Stomach (tissue), 19 donors: ENCODE measurements around the gene JCHAIN. TPM values are rescaled to one million over a fixed set of nuclear protein-coding genes. Genes with fewer than 3 reads are reported as not detected.
A peak's percentile ranks its signal among the peaks of the same experiment; 100 is the strongest.

Source experiments
- DNase-seq, 2 donors: peaks; one replicate each; pipeline versions ENCODE4 v3.0.0 to v3.0.0-alpha.2; 2013 to 2019
- H3K27ac ChIP-seq, 5 donors: fragments of 200-600 bp in 4 of 5; sonication (generic) in 4 of 5; one replicate each; pipeline ENCODE4 v1.5.1; 2013 to 2019; ENCODE audit warnings: mild to moderate bottlenecking in 1 of 5, moderate library complexity in 1 of 5
- H3K27me3 ChIP-seq, 3 donors: fragments of 200-600 bp; sonication (generic); one replicate each; pipeline ENCODE4 v1.5.1; 2017 to 2019; ENCODE audit warnings: mixed run types in 1 of 3
- H3K36me3 ChIP-seq, 4 donors: fragments of 200-600 bp; sonication (generic); 1 replicate in 3 of 4; 2 replicates in 1 of 4; pipeline ENCODE4 v1.5.1; 2016 to 2019
- H3K4me1 ChIP-seq, 4 donors: fragments of 200-600 bp; sonication (generic); one replicate each; pipeline ENCODE4 v1.5.1; 2016 to 2019
- H3K4me3 ChIP-seq, 4 donors: fragments of 200-600 bp; sonication (generic) in 3 of 4; one replicate each; pipeline ENCODE4 v1.5.1; 2016 to 2019; ENCODE audit warnings: mild to moderate bottlenecking in 1 of 4
- H3K9me3 ChIP-seq, 4 donors: fragments of 200-600 bp; sonication (generic); one replicate each; pipeline ENCODE4 v1.5.1; 2016 to 2019
- EP300 ChIP-seq: sonication (generic); formaldehyde crosslinking; IDR thresholded peaks from one replicate; pipeline ENCODE4 v1.6.1; 2017; ENCODE audit warnings: antibody characterized with exemption
- POLR2A ChIP-seq, 4 donors: fragments of 450-650 bp; IDR thresholded peaks; one replicate each; pipeline ENCODE4 v1.6.1; 2016; ENCODE audit warnings: antibody characterized with exemption in 4 of 4, control low read depth in 2 of 4, mild to moderate bottlenecking in 1 of 4, moderate library complexity in 1 of 4
- POLR2AphosphoS5 ChIP-seq, 3 donors: sonication (generic); formaldehyde crosslinking; IDR thresholded peaks; one replicate each; pipeline ENCODE4 v1.6.1; 2016; ENCODE audit warnings: antibody characterized with exemption in 3 of 3
- WGBS, 5 donors: extraction: QIAGEN DNeasy Blood & Tissue Kit in 3 of 5; methylation state at CpG; one replicate each; pipeline versions ENCODE4 v1.1.5 to v1.1.7; 2013 to 2018; 5-methylcytosine and 5-hydroxymethylcytosine counted together
- intact Hi-C: fragments of 100-400 bp; cut with DNase I; formaldehyde crosslinking; loops from one replicate; pipeline ENCODE4 v1.15.1; 2023; ENCODE audit warnings: low total_unique reads
- long read RNA-seq, 10 donors: transcript quantifications; one replicate each; lab custom pipeline, GENCODE V29; 2026
- polyA plus RNA-seq, 3 donors: library from polyadenylated mRNA; stranded (reverse); fragments of 200-250 nt; gene quantifications; one replicate each; pipeline ENCODE4 v1.2.3, GENCODE V29; 2013
- total RNA-seq, 5 donors: library from RNA; depleted of rRNA; stranded (reverse); fragments of >200 nt; gene quantifications; one replicate each; pipeline versions ENCODE4 v1.1.0 to v1.2.3, GENCODE V29; 2014 to 2016
- TF ChIP-seq, protein P1 (sequence below), 7 experiments: fragments of 450-650 bp in 4 of 7; fragments of 200-600 bp in 3 of 7; sonication (generic) in 3 of 7; IDR thresholded peaks; one replicate each; pipeline ENCODE4 v1.5.1; 2016 to 2019; ENCODE audit warnings: antibody characterized with exemption in 7 of 7, control low read depth in 2 of 7, mild to moderate bottlenecking in 1 of 7
- donor health status: healthy with polysubstance abuse.
- donor health status: Bipolar disorder and iron deficiency.
- donor health status: healthy.

The JCHAIN gene
- total RNA-seq (100 to 1,000 TPM in 1 of 5 donors, 10 to 100 TPM in 3, 1 to 10 TPM in 1; 5.5 to 284 (median 25.0) TPM), polyA plus RNA-seq (100 to 1,000 TPM in 2 of 3 donors, 10 to 100 TPM in 1; 49.4 to 167 (median 136) TPM)
- long read RNA-seq, donor 1 = 0 reads
- long read RNA-seq, donor 2, partial matches to known transcripts = 7 of 13 reads
- long read RNA-seq, donor 2, other reads (novel, unspliced or antisense) = 5 of 13 reads
- long read RNA-seq, donor 3 = 0 reads
- long read RNA-seq, donor 4 = 0 reads
- long read RNA-seq, donor 5 = 0 reads
- long read RNA-seq, donor 6 = 0 reads
- long read RNA-seq, donor 7, partial matches to known transcripts = 0 of 2 reads
- long read RNA-seq, donor 7, other reads (novel, unspliced or antisense) = 0 of 2 reads
- long read RNA-seq, donor 8 = 0 reads
- long read RNA-seq, donor 9, partial matches to known transcripts = 0 of 1 reads
- long read RNA-seq, donor 9, other reads (novel, unspliced or antisense) = 0 of 1 reads
- long read RNA-seq, donor 10 = 0 reads

DNA sequence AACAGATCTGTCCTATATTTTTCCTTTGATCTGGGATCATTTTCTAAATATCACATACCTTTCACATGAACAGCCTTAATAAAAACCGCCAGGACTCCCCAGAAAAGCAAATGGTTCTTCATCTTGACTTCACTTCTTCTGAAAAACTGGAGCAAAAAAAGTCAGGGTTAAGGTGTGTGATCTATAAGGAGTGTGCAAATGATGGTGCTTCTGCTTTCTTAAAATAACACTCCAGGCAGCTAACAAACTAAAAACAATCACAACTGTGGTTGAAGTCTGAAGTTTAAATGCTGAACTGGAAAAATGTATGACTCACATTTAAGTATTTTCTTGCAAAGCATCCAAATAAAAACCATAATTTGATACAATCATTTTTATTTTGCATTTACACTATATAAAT lies at the start of gene JCHAIN:
JCHAIN (minus strand) TSS at position 140 of the 400 bp plus-strand sequence; CDS start at position 122, 18 bp downstream.
- Histone ChIP-seq H3K27ac (no peak within 1 kb of the TSS), H3K27me3 (no peaks in the 10 kb centered on the region), H3K9me3 (no peaks in the 10 kb centered on the region), H3K4me3 (no peak within 1 kb of the TSS), H3K4me1 (peaks cover 0 to 4% (median 0%) of the 10 kb centered on the region in 4 donors), H3K36me3 (no peaks in the 10 kb centered on the region)
- DNase-seq = no peak
- intact Hi-C loops = no loop called here
- TF ChIP-seq EP300 (no peak), POLR2A (IDR thresholded peaks at IDR 0.05) (no peak), POLR2AphosphoS5 (IDR thresholded peaks at IDR 0.05) (no peak)
- TF ChIP-seq, protein P1, sequence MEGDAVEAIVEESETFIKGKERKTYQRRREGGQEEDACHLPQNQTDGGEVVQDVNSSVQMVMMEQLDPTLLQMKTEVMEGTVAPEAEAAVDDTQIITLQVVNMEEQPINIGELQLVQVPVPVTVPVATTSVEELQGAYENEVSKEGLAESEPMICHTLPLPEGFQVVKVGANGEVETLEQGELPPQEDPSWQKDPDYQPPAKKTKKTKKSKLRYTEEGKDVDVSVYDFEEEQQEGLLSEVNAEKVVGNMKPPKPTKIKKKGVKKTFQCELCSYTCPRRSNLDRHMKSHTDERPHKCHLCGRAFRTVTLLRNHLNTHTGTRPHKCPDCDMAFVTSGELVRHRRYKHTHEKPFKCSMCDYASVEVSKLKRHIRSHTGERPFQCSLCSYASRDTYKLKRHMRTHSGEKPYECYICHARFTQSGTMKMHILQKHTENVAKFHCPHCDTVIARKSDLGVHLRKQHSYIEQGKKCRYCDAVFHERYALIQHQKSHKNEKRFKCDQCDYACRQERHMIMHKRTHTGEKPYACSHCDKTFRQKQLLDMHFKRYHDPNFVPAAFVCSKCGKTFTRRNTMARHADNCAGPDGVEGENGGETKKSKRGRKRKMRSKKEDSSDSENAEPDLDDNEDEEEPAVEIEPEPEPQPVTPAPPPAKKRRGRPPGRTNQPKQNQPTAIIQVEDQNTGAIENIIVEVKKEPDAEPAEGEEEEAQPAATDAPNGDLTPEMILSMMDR (IDR thresholded peaks at IDR 0.05) = no peak
- 53 to 77% (median 58%) methylated on average over 1 of the region's 1 CpG for WGBS, 5 donors

DNA sequence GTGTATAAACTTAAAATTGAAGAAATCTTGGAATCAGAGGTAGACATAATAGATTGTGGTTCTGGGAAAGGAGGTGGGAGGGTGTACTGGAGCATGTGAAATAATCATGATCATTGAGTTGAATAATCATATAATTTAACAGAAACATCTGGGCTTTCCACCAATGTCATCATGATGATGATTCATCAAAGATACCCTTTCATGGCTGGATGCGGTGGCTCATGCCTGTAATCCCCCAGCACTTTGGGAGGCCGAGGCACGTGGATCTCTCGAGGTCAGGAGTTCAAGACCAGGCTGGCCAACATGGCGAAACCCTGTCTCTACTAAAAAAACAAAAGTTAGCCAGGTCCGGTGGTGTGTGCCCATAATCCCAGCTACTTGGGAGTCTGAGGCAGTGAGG lies 48.8 kb upstream of the JCHAIN start:
- Histone ChIP-seq H3K27me3 (no peaks in the 10 kb centered on the region), H3K9me3 (no peaks in the 10 kb centered on the region), H3K27ac (no peak overlapping the region), H3K36me3 (no peaks in the 10 kb centered on the region), H3K4me1 (peaks cover 0 to 53% (median 28%) of the 10 kb centered on the region in 4 donors), H3K4me3 (no peak overlapping the region)
- intact Hi-C loops = no loop called here
- no peak for DNase-seq
- WGBS, 5 donors = 69 to 94% (median 87%) methylated on average over 6 of the region's 6 CpGs
- no peak for TF ChIP-seq EP300
- TF ChIP-seq, protein P1 (IDR thresholded peaks at IDR 0.05) = no peak
- no peak for TF ChIP-seq POLR2AphosphoS5 (IDR thresholded peaks at IDR 0.05)
- TF ChIP-seq POLR2A (IDR thresholded peaks at IDR 0.05) = no peak

DNA sequence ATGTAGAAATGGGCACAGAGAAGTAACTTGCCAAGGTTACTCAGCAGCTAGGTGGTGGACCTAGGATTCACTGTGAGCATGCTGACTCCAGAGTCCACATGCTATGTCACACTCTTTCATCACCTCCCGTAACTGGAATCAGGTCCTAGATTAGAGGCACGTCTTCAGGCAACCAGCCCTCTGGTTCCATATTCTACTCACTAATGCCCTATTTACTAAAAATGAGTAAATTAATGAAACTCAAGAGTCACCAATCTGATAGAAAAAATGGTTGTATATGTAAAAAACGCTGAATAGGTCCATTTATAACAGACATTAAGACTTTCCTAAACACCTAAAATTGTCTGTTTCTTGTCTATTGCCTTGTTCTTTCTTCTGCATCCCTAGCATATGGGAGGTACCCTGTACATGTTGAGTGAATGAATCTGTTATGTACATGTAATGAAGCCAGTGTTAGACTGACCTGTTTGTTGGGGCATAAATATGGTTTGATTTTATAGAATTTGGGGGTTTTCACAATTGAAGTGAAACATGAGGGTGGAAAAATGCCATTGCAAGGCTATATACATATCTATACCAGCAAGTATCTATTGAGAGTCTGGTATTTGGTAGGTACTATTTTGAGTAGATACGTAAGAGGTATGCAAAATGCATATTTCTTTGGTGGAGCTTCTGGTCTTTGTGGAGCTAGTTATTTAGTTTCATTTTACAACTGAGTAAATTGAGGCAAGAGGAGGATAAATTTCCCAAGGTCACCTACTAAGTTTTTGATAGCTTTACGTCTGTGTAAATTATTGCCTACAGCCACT lies 48.0 kb upstream of the JCHAIN start:
- no peak for DNase-seq
- H3K27ac ChIP-seq = peak overlapping the region in 2 of 5 donors; percentile 14 to 46
- WGBS, 5 donors = 67 to 79% (median 77%) methylated on average over 5 of the region's 5 CpGs
- no peaks in the 10 kb centered on the region for H3K9me3 ChIP-seq
- intact Hi-C loops = no loop called here
- no peak overlapping the region for H3K4me3 ChIP-seq
- H3K4me1 ChIP-seq = peaks cover 0 to 56% (median 31%) of the 10 kb centered on the region in 4 donors
- H3K27me3 ChIP-seq = no peaks in the 10 kb centered on the region
- no peak for TF ChIP-seq POLR2AphosphoS5 (IDR thresholded peaks at IDR 0.05)
- TF ChIP-seq, protein P1 (IDR thresholded peaks at IDR 0.05) = no peak
- no peak for TF ChIP-seq EP300
- TF ChIP-seq POLR2A (IDR thresholded peaks at IDR 0.05) = no peak
- no peaks in the 10 kb centered on the region for H3K36me3 ChIP-seq

DNA sequence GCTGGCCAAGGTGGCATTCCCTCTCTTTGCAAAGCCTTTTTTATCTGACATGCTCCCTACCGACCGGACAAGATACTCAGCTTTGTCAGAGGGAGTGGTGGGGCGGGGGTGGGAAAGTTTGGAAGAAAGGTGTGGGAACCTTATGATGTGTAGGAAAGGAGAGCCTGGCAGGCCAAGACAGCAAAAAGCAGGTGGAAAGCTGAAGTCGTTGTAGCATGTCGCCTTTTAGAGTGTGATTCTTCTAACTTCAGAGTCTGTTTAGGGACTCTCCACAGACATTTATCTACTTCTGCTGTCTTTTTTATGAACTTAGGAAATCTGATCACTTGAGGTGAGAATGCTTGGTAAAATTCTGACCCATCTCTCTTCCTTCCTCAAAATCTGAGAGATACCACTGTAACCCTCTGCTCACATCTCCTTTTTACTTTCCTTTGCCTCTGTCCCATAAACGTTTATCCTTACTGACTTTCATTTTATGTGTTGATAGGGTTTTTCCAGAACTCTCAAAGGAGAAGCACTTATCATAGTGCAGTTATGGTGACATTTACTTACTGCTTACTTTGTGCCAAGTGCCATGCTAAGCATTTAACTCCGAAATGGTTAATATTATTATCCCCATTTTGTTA lies 47.3 kb upstream of the JCHAIN start:
- H3K27me3 ChIP-seq = no peaks in the 10 kb centered on the region
- H3K9me3 ChIP-seq = no peaks in the 10 kb centered on the region
- no peak overlapping the region for H3K4me3 ChIP-seq
- TF ChIP-seq, protein P1 (IDR thresholded peaks at IDR 0.05) = no peak
- TF ChIP-seq POLR2AphosphoS5 (IDR thresholded peaks at IDR 0.05) (no peak), EP300 (no peak), POLR2A (IDR thresholded peaks at IDR 0.05) (no peak)
- H3K27ac ChIP-seq = peak overlapping the region in 2 of 5 donors; percentile 14 to 46
- WGBS, 5 donors = 54 to 64% (median 58%) methylated on average over 7 of the region's 7 CpGs
- intact Hi-C loops = no loop called here
- no peak for DNase-seq
- no peaks in the 10 kb centered on the region for H3K36me3 ChIP-seq
- peaks cover 0 to 57% (median 34%) of the 10 kb centered on the region in 4 donors for H3K4me1 ChIP-seq
